ENCODE results near the gene KIF17.
"Not testable (repeated sequence)": the region's sequence is repeated elsewhere in the genome, so short reads cannot be mapped to it uniquely, and the experiment has no call there.

KIF17 gene

DNA sequence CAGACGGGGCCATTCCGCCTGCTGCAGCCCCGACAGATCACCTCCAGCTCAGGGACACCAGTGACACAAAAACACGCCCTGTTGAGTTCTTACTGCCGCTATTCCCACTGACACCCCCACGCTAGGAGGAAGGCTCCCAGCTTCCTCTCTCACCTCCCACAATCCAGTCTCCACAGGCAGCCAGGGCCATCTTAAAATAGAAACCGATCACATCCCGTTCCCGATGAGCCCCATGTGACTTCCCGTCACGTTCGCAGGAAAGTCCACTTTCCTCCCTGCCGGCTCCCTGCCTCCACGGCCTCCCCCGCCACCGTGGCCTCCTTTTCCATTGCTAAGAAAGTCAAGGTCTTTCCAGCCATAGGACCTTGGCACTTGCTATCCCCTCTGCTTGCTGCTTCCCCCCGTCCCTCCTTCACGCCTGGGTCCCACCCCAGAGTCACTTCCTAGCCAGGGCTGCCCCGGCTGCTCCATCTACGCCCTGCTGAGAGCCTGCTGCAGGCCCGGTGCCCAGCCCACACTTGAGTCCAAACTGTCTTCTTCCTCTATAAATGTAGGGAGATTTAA is 32.6 kb downstream of the KIF17 start:
- no peak for FAIRE-seq

DNA sequence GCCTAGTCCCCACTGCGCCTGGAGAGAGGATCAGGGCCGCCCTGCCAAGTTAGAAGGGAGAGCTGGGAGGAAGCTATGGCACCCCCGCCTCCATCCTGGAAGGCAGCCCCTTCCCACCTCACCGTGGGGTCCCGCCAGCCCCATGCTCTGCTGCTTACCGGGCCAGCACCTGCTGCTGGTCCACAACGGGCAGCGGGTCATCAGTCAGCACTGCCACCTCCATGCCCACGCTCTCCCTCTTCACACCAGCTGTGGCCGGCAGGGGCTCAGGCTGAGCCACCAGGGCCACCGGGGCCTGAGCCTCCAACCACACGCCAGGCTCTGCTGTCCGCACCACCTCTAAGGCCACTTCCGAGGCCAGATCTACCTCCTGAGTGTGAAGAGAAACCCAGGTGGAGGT is 33.2 kb downstream of the KIF17 start:
- no peak for FAIRE-seq

DNA sequence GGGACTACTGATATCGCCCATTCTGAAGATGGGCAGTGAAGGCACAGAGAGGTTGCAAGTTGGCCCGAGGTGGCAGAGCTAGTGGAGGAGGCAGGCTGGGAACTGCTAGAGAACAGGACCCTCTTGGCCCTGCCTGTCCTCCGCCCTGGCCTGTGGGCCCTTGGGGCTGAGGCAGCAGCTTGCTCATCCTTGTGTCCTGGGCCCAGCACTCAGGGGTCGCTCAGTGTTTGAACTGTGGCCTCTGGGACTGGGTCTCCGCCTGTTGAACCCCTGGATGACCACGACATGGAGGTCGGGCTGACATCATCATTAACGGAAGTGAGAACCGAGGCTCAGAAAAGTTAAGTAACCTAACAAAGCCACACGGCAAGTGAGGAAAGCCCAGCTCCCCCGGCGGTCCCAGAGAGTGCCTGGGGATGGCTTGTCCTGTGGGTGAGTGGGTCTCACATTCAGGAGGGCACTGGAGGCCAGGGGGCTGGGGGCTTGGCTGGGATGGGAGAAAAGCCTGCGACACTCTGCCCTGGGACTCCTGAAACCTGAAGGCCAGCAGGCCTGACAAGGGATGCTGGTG is 33.7 kb downstream of the KIF17 start:
- FAIRE-seq, result no peak

DNA sequence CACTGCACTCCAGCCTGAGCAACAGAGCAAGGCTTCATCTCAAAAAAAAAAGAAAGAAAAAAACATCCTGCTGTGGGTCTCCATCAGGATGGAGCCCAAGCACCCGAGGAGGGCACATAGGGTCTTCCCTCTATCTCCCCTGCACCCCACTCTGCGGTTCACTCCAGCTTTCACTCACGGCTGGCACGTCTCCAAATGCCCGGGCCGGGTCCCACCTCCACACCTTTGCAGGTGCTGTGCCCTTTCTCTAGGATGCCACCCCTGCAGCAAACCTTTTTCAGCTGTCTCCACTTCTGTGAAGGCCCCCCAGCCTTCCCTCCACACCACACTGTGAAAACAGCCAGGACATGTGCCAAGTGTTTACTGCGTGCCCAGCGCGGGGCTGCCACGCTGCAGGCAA is 34.2 kb downstream of the KIF17 start:
- no peak for FAIRE-seq

GRCh38 chr1:20682571-20683236 is 35.1 kb downstream of the KIF17 start:
- no peak for FAIRE-seq

GRCh38 chr1:20681999-20682398 is 35.8 kb downstream of the KIF17 start:
- no peak for FAIRE-seq

DNA sequence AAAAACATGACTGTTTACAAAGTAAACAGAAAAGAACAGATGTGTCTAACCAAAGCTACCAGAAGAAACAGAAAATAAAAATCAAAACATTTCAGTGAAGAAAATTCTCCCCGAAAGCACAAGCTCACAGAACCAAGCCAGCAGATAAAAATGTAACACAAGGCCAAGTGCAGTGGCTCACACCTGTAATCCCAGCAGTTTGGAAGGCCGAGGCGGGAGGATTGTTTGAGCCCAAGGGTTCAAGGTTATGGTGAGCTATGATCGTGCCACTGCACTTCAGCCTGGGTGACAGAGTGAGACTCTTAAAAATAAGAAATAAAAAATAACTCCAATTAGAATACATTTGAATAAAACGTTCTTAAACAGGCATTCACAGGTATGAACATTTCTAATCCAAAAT is 37.5 kb downstream of the KIF17 start:
- no peak for FAIRE-seq

DNA sequence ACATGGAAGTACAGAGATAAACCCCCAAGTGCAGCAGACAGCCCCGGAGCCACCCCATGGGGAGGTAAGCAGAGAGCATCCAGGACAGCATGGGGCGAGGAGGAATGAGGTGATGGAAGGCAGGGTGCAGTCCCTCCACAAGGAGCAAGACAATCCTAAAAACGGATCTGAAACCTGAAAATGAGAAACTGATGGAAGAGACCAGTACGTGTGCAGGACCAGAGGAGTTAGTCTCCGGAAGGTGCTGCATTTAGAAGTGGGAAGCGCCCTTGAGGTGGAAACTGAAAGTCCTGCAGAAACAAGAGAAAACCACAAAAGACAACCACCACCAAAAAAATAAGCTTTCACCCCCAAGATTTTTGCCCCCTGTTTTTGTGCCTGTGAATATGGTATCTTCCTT is 39.2 kb downstream of the KIF17 start:
- no peak for FAIRE-seq

DNA sequence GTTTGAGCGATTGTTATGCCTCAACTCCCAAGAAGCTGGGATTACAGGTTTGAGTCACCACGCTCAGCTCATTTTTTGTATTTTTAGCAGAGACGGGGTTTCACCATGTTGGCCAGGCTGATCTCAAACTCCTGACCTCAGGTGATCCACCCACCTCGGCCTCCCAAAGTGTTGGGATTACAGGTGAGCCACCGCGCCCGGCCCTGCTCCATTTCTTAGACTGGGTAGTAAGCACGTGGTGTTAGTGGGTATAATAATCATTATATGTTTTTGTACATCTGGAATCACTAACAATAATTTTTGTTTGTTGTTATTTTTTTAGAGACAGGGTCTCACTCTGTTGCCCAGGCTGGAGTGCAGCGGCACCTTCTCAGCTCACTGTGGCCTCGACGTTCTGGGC is 44.2 kb downstream of the KIF17 start:
- not testable (repeated sequence) for FAIRE-seq

DNA sequence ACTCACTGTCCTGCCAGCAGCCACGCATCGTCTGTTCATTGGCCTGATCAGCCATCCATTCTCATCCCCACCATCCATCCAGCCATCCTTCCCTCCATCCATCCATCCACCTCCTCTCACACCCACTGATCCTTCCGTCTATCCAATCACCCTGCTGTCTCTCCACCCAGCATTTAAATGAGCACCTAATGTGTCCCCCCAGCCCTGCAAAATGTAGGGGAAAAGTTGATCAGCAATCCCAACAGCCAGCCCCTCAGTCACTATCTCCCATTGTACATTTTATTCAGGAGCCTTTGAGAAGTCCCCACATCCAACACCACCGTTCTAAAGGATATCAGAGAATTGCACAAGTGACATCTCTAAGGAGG is 45.6 kb downstream of the KIF17 start:
- FAIRE-seq, result no peak

- no peak for FAIRE-seq
These were observed 46.9 kb downstream of the KIF17 start for GRCh38 chr1:20670936-20671335.

GRCh38 chr1:20668581-20668980 is 49.2 kb downstream of the KIF17 start:
- no peak for FAIRE-seq

DNA sequence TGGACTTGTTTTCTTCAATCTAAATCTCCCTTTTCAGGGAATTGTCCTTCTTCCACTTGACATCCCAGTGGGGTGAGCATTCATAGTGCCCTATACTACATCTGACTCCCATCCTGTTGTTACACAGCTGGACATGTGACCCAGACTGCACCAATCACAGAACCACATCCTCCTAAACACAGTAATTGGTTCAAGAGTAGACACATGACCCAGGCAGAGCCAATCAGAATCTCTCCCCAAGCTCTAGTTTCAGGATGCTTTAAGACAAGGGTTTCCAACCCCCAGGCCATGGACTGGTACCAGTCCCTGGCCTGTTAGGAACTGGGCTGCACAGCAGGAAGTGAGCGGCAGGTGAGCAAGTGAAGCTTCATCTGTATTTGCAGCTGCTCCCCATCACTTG is 51.0 kb downstream of the KIF17 start:
- FAIRE-seq, result no peak

GRCh38 chr1:20666146-20666545 is 51.7 kb downstream of the KIF17 start:
- no peak for FAIRE-seq

GRCh38 chr1:20665726-20666125 is 52.1 kb downstream of the KIF17 start:
- no peak for FAIRE-seq

DNA sequence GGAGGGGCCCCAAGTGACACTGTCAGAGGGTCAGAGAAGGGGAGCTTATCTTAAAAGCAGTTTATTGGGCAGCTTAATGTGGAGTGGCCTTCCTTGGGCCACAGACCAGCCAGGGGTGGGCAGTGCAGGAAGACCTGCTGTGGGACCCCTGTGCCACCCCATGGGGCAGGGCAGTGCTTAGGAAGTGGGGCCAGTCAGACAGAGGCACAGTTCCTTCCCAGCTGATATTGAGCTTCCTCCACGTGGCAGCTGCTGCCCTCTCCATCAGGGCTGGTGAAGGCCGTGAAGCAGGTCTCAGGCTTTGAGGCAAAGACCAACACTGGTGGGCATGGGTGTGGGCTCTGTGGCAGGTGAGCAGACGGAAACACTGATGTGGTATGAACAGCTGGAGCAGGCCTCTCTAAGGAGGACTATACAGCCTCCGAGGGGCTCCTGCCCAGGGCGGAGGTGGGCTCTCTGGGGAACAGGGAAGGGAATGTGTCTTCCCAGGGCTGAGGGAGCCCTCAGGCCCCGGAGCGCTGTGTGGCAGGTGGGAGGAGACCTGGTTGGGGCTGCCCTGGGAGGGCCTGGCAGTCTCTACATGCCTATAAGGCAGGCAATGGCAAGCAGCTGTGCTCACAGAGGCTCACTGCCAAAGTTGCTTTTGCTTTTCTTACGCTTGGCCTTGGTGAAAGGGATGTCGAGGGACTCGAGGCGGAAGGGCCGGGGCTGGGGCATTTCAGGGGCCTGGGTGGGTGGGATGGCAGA is 53.7 kb downstream of the KIF17 start:
- no peak for FAIRE-seq

- no peak for FAIRE-seq
These were observed 54.4 kb downstream of the KIF17 start for GRCh38 chr1:20663365-20663764.

GRCh38 chr1:20662110-20662475 is 55.7 kb downstream of the KIF17 start:
- FAIRE-seq, result no peak

DNA sequence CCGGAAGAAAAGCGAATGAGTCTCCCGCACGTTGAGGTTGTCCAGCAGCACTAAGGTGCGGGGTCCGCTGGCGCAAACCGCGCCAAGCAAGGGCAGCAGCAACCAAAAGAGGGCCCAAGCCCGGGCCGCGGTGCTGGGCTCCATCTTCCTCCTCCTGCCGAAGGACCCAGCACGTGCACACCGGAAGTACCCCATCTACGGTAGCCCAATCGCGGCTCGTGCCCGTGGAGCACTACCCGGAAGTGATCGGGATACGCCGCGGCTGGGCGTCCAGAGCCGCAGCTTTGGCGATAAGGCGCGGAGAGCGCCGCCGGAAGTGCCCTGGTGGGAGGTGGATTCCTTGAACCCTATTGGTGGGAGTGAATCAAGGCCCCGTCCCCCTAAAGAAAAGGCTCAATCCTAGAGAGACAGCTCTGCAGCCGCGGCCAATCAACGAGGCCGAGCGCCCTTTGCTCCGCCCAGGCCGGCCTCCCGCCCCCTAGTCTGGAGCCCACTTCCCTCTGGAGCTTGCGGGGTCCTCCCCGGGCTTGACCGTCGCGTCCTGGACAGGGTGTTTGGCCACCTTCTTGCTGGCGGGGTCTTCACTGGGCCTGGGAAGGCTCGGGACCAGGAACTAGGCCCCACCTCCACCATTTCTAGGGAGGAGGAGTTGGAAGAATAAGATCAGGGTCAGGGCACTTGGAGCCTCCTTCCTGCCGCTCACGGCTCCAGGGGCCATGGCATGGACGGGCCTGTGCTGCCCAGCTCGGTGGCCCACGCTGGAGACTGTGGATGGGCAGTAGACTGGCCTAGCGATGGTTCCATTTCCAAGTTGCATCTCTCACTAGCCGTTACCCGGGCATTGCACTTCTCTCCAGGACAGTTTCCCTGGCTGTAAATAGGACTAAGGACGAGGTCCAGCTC is 56.3 kb downstream of the KIF17 start, which contains the start of gene DDOST:
TSS of gene DDOST (minus strand) at position 163 of the 903 bp plus-strand sequence. CDS start at position 144, 19 bp downstream.
- FAIRE-seq, result peak; percentile 99

GRCh38 chr1:20660847-20661206 is 57.0 kb downstream of the KIF17 start:
- no peak for FAIRE-seq

DNA sequence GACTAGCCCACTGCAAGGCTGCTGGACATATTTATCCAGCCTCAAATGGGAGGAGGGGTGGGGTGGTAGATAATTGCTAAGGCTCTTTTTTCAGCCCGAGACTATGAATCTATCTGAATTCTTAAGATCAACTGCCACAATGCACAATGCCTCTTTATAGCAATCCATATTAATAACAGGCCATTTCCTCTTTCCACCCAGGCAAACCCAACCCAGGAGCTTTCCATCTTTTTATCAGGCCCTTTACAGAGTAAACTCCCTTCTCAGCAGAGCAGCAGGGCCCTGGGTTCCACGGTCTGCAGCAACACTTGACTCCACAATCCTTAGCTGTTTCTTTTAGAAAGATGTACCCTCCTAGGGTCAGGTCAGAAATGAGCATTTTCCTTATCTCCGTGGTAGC is 57.4 kb downstream of the KIF17 start:
- FAIRE-seq, result no peak

- FAIRE-seq, result no peak
These were observed 59.5 kb downstream of the KIF17 start for GRCh38 chr1:20658166-20658915.

Data from A204.1 (cell line).